ENCODE measurements around the gene KISS1. TPM values are rescaled to one million over a fixed set of nuclear protein-coding genes. Genes with fewer than 3 reads are reported as not detected.

The KISS1 gene
- polyA plus RNA-seq, 1 of the 3 experiments (the other 2 are of a cell fraction) = 0.10 TPM

GRCh38 chr1:204222006-204222763 is 25.9 kb upstream of the KISS1 start:
- Histone ChIP-seq H3K27ac (ENCODE audit: low read depth in 2 of 2, low read length in 1 of 2) (no peak overlapping the region), H3K4me2 (no peak overlapping the region), H2AFZ (ENCODE audit: low read depth) (no peak overlapping the region), H3K4me3 (ENCODE audit: low read depth in 2 of 2, low read length in 1 of 2) (no peak overlapping the region), H3K9ac (no peak overlapping the region), H3K9me3 (no peaks in the 10 kb centered on the region), H3K4me1 (ENCODE audit: control insufficient read depth in 1 of 2, insufficient read depth in 2 of 2, low read depth in 1 of 2, low read length in 1 of 2) (peaks cover 0 to 13% of the 10 kb centered on the region in 2 experiments; a peak in 2 of 4 replicates), H3K36me3 (replicated peaks in 1 of 2; ENCODE audit: control insufficient read depth in 1 of 2, insufficient read depth in 2 of 2, low read length in 1 of 2) (peaks cover 0 to 4% of the 10 kb centered on the region in 2 experiments), H4K20me1 (ENCODE audit: insufficient read depth) (no peaks in the 10 kb centered on the region), H3K27me3 (ENCODE audit: insufficient read depth) (no peaks in the 10 kb centered on the region; the same call in 1 of the 2 replicates), H3F3A (replicated peaks; ENCODE audit: insufficient read depth) (no peaks in the 10 kb centered on the region), H3K79me2 (ENCODE audit: insufficient read depth) (no peaks in the 10 kb centered on the region), H3K9me2 (no peaks in the 10 kb centered on the region)
- TF ChIP-seq TAF1 (IDR thresholded peaks at IDR 0.05; ENCODE audit: borderline replicate concordance, low read depth, low read length) (no peak), NFIC (IDR thresholded peaks at IDR 0.05; ENCODE audit: borderline replicate concordance) (no peak)
- CTCF ChIA-PET = interaction anchor here (0.6 to 1.4 kb wide), 2 partner anchors 15 to 734 kb away, joined by 4 to 6 read pairs; no protein-coding TSS in a partner anchor
- DNase-seq = no peak
- POLR2A ChIA-PET = no interaction called here
- 73% methylated on average over 6 of the region's 8 CpGs for WGBS (ENCODE audit: low lambda C conversion rate)

- POLR2A ChIA-PET = interaction anchor here (0.6 kb wide), 1 partner anchor 755 kb away, joined by 3 read pairs; no protein-coding TSS in a partner anchor
- Histone ChIP-seq H3K9me3 (no peaks in the 10 kb centered on the region), H3K9me2 (no peaks in the 10 kb centered on the region), H3K4me3 (ENCODE audit: low read depth in 2 of 2, low read length in 1 of 2) (no peak overlapping the region), H3K79me2 (ENCODE audit: insufficient read depth) (no peaks in the 10 kb centered on the region), H3K36me3 (replicated peaks in 1 of 2; ENCODE audit: control insufficient read depth in 1 of 2, insufficient read depth in 2 of 2, low read length in 1 of 2) (peaks cover 0 to 4% of the 10 kb centered on the region in 2 experiments), H4K20me1 (ENCODE audit: insufficient read depth) (no peaks in the 10 kb centered on the region), H3K27ac (ENCODE audit: low read depth in 2 of 2, low read length in 1 of 2) (no peak overlapping the region), H3F3A (replicated peaks; ENCODE audit: insufficient read depth) (no peaks in the 10 kb centered on the region), H2AFZ (ENCODE audit: low read depth) (no peak overlapping the region), H3K4me2 (no peak overlapping the region), H3K27me3 (ENCODE audit: insufficient read depth) (no peaks in the 10 kb centered on the region; the same call in 1 of the 2 replicates), H3K9ac (no peak overlapping the region), H3K4me1 (ENCODE audit: control insufficient read depth in 1 of 2, insufficient read depth in 2 of 2, low read depth in 1 of 2, low read length in 1 of 2) (peaks cover 0 to 13% of the 10 kb centered on the region in 2 experiments; a peak in 2 of 4 replicates)
- 73% methylated on average over 10 of the region's 11 CpGs for WGBS (ENCODE audit: low lambda C conversion rate)
- CTCF ChIA-PET = interaction anchor here (1.0 kb wide), 1 partner anchor 142 kb away, joined by 3 read pairs; no protein-coding TSS in a partner anchor
- DNase-seq = no peak
- TF ChIP-seq CTCF (IDR thresholded peaks at IDR 0.05) (no peak), PBX3 (IDR thresholded peaks at IDR 0.05) (no peak), TAF1 (IDR thresholded peaks at IDR 0.05; ENCODE audit: borderline replicate concordance, low read depth, low read length) (no peak), USF2 (IDR thresholded peaks at IDR 0.05; ENCODE audit: borderline replicate concordance, low read depth, low read length) (no peak), EP300 (IDR thresholded peaks at IDR 0.05; ENCODE audit: borderline replicate concordance in 1 of 2, low read depth in 1 of 2, low read length in 1 of 2) (no peak), NRF1 (IDR thresholded peaks at IDR 0.05; ENCODE audit: low read depth, low read length) (no peak), RAD21 (IDR thresholded peaks at IDR 0.05; ENCODE audit: low read length) (no peak), SIN3A (IDR thresholded peaks at IDR 0.05; ENCODE audit: borderline replicate concordance, low read depth, low read length) (no peak)
These were observed 25.0 kb upstream of the KISS1 start for GRCh38 chr1:204221271-204221670.

All from SK-N-SH (cell line).